SK-N-MC (cell line): Measurements from ENCODE around the gene DVL3.

Experiments
- DNase-seq: peaks from one replicate; pipeline ENCODE4 v3.0.0-alpha.2; 2011; ENCODE audit warnings: low read depth, low spot score
- H3K27ac ChIP-seq: fragments of 200-600 bp; sonication (generic); 2 replicates; pipeline ENCODE4 v1.5.1; 2016; ENCODE audit warnings: mixed run types
- H3K36me3 ChIP-seq: fragments of 200-600 bp; sonication (generic); 2 replicates; pipeline ENCODE4 v1.6.1; 2017; ENCODE audit warnings: antibody characterized with exemption, low read length, mixed read lengths; ENCODE audit not compliant: insufficient read depth
- H3K4me3 ChIP-seq: fragments of 200-600 bp; sonication (generic); 2 replicates; pipeline ENCODE4 v1.5.1; 2016
- H3K9ac ChIP-seq: fragments of 200-600 bp; sonication (generic); 2 replicates; pipeline ENCODE4 v1.8.0; 2017; ENCODE audit warnings: mixed run types, mixed read lengths; ENCODE audit not compliant: insufficient read length
- H3K9me3 ChIP-seq: fragments of 200-600 bp; sonication (generic); 2 replicates; pipeline ENCODE4 v1.6.1; 2017; ENCODE audit warnings: low read depth, mild to moderate bottlenecking, antibody characterized with exemption, low read length, moderate library complexity, mixed read lengths
- EZH2 ChIP-seq: fragments of 200-600 bp; sonication (generic); IDR thresholded peaks from one replicate; pipeline ENCODE4 v1.6.1; 2017; ENCODE audit warnings: antibody characterized with exemption
- FOXP2 ChIP-seq: optimal IDR thresholded peaks from 2 replicates; pipeline ENCODE3; 2011; ENCODE audit warnings: mild to moderate bottlenecking, moderate library complexity; ENCODE audit not compliant: insufficient read depth; ENCODE audit errors: extremely low read length, control extremely low read depth
- POLR2AphosphoS5 ChIP-seq: IDR thresholded peaks from 2 replicates; pipeline ENCODE4 v1.6.1; 2012; ENCODE audit warnings: mild to moderate bottlenecking, low read depth, low read length, borderline replicate concordance

Gene DVL3

DNA sequence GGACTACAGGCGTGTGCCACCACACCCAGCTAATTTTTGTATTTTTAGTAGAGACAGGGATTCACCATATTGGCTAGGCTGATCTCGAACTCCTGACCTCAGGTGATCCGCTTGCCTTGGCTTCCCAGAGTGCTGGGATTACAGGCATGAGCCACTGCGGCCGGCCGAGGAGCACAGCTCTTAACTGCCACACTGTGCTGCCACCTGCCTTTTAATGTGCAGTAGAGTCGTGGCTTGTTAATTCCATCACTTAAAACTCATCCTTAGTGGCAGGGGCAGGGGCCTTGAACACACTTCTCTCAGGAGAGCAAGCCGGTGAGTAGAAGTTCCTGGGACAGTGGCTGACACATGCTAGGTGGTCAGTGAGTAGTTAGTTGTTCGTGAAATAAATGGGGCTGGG is 43.3 kb downstream of the DVL3 start:
- no peak for DNase-seq
- H3K9me3 ChIP-seq: no peaks in the 10 kb centered on the region
- no peak overlapping the region for H3K9ac ChIP-seq
- no peak overlapping the region for H3K4me3 ChIP-seq
- no peak overlapping the region for H3K27ac ChIP-seq
- TF ChIP-seq POLR2AphosphoS5 (no peak), EZH2 (no peak), FOXP2 (no peak)
- peaks cover 27% of the 10 kb centered on the region for H3K36me3 ChIP-seq

DNA sequence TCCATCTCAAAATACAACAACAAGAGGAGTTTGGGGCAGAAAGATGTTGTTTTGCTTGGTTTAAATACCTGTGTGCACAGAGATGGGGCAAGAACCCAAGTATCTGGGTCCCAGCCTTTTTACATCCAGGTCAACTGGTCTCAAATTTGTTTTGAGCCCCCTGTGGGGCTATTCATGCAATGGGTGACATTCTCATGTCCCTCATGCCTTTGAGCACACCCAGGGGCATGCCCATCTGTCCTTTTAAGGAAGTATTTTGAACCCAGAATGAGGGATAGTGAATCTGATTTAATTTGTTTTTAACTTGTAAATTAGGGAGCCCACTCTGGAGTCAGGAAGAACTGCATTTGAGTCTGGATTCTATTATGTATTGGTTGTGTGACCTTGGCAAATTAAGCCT is 45.6 kb downstream of the DVL3 start:
- H3K27ac ChIP-seq: no peak overlapping the region
- H3K36me3 ChIP-seq: peaks cover 5% of the 10 kb centered on the region; the same call in 1 of the 2 replicates
- TF ChIP-seq POLR2AphosphoS5 (no peak), FOXP2 (no peak), EZH2 (no peak)
- no peak for DNase-seq
- no peak overlapping the region for H3K9ac ChIP-seq
- no peaks in the 10 kb centered on the region for H3K9me3 ChIP-seq
- no peak overlapping the region for H3K4me3 ChIP-seq

DNA sequence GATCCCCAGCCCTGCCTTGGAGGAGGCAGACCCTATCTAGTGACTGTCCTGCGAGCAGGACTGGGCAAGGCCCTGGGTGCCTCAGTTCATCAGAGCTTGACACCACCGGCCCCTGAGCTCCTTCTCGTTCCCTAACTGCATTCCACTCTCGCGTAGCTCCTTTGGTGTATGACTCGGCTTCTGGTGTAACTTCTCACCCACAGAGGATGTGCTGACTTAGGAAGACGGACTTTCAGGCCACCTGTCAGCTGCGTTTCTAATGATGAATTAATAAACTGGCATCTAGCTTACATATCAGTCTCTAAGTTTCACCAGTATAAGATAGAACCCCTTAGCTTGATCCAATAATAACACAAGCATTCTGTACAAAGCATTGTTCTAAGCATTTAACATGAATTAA is 48.3 kb downstream of the DVL3 start:
- Histone ChIP-seq H3K9ac (no peak overlapping the region), H3K4me3 (no peak overlapping the region), H3K27ac (no peak overlapping the region), H3K9me3 (no peaks in the 10 kb centered on the region), H3K36me3 (no peaks in the 10 kb centered on the region)
- TF ChIP-seq FOXP2: no peak
- no peak for TF ChIP-seq EZH2
- no peak for TF ChIP-seq POLR2AphosphoS5
- no peak for DNase-seq

GRCh38 chr3:184209146-184209923 is 54.2 kb downstream of the DVL3 start:
- no peak for DNase-seq
- H3K36me3 ChIP-seq: no peaks in the 10 kb centered on the region
- no peak overlapping the region for H3K27ac ChIP-seq

GRCh38 chr3:184211297-184211696 is 56.1 kb downstream of the DVL3 start:
- Histone ChIP-seq H3K36me3 (no peaks in the 10 kb centered on the region), H3K4me3 (no peak overlapping the region), H3K9ac (no peak overlapping the region), H3K9me3 (peaks cover 3% of the 10 kb centered on the region; the same call in 1 of the 2 replicates), H3K27ac (no peak overlapping the region)
- DNase-seq: no peak
- TF ChIP-seq POLR2AphosphoS5 (no peak), EZH2 (no peak), FOXP2 (no peak)

More at GRCh38 chr3:184209146-184209923, 54.2 kb downstream of the DVL3 start:
- Histone ChIP-seq H3K9me3 (no peaks in the 10 kb centered on the region), H3K4me3 (no peak overlapping the region), H3K9ac (no peak overlapping the region)
- TF ChIP-seq POLR2AphosphoS5: no peak

DNA sequence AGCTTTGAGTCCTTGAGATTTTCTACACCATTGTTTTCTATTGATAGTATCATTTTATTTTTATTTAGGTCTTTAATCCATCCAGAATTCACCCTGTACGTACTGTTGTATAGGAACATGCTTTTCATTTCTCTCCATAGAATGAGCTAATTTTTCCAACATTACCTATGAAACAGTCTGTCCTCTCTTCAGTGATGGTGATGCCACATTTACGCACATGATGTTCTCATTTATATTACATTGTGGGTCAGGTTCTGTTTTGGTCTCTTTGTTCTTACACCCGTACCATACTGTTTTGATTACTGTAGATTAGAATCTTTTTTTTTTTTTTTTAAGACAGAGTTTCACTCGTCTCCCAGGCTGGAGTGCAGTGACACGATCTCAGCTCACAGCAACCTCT is 56.5 kb downstream of the DVL3 start:
- TF ChIP-seq FOXP2: no peak
- TF ChIP-seq EZH2: no peak
- no peak for TF ChIP-seq POLR2AphosphoS5
- H3K36me3 ChIP-seq: no peaks in the 10 kb centered on the region
- H3K27ac ChIP-seq: no peak overlapping the region
- no peak overlapping the region for H3K9ac ChIP-seq
- H3K9me3 ChIP-seq: peaks cover 3% of the 10 kb centered on the region; the same call in 1 of the 2 replicates
- no peak overlapping the region for H3K4me3 ChIP-seq
- no peak for DNase-seq

GRCh38 chr3:184218814-184219213 is 63.6 kb downstream of the DVL3 start:
- Histone ChIP-seq H3K9ac (no peak overlapping the region), H3K4me3 (no peak overlapping the region), H3K27ac (no peak overlapping the region), H3K36me3 (no peaks in the 10 kb centered on the region), H3K9me3 (peaks cover 3% of the 10 kb centered on the region; the same call in 1 of the 2 replicates)
- TF ChIP-seq POLR2AphosphoS5 (no peak), EZH2 (no peak)
- DNase-seq: no peak

- H3K27ac ChIP-seq: no peak overlapping the region
- no peak for DNase-seq
- no peak overlapping the region for H3K9ac ChIP-seq
- TF ChIP-seq POLR2AphosphoS5: no peak
- TF ChIP-seq FOXP2: no peak
- TF ChIP-seq EZH2: no peak
- no peak overlapping the region for H3K4me3 ChIP-seq
- no peaks in the 10 kb centered on the region for H3K36me3 ChIP-seq
- H3K9me3 ChIP-seq: no peaks in the 10 kb centered on the region
Measured at GRCh38 chr3:184222521-184222920, 67.3 kb downstream of the DVL3 start.
